AG09319 (cell line): ENCODE data around the gene PPY.

Experiments
- DNase-seq: peaks from one replicate; pipeline ENCODE4 v3.0.0-alpha.2; 2010; ENCODE audit warnings: low read depth; ENCODE audit errors: extremely low read depth
- CTCF ChIP-seq: IDR thresholded peaks from 2 replicates; pipeline ENCODE4 v1.5.1; 2011; ENCODE audit warnings: low read depth, mild to moderate bottlenecking, inconsistent platforms, low read length, moderate library complexity

Gene PPY

GRCh38 chr17:43907425-43907981, 34.8 kb downstream of the PPY start, which contains the start of gene MPP2:
Gene MPP2, minus strand, starts transcription at chr17:43907536. Its CDS starts 3,076 bp downstream, at chr17:43904460.
- no peak for DNase-seq
- TF ChIP-seq CTCF: peak; percentile 16

GRCh38 chr17:43906951-43907424, 35.3 kb downstream of the PPY start:
- no peak for TF ChIP-seq CTCF
- DNase-seq: no peak

- TF ChIP-seq CTCF: no peak
These were observed 36.1 kb downstream of the PPY start for GRCh38 chr17:43905985-43906852.

GRCh38 chr17:43905400-43905984, 36.8 kb downstream of the PPY start:
- no peak for DNase-seq
- TF ChIP-seq CTCF: no peak

More at GRCh38 chr17:43905985-43906852, 36.1 kb downstream of the PPY start:
- no peak for DNase-seq

GRCh38 chr17:43901861-43902589, 40.3 kb downstream of the PPY start:
- no peak for DNase-seq
- no peak for TF ChIP-seq CTCF

GRCh38 chr17:43900858-43901754, 41.2 kb downstream of the PPY start:
- TF ChIP-seq CTCF: no peak
- no peak for DNase-seq
